IMR-90 (cell line): ENCODE measurements around the gene NUP62CL. TPM values are rescaled to one million over a fixed set of nuclear protein-coding genes. Genes with fewer than 3 reads are reported as not detected.

Experiments used
- ATAC-seq: fragments of 200-7000 bp; cut with Tn5 transposase; 2 replicates; pipeline ENCODE4 v1.9.1; 2020; ENCODE audit warnings: low read depth, mild to moderate bottlenecking, moderate library complexity
- BruUV-seq: library from RNA; stranded (reverse); fragments of 400-500 nt; replicated peaks from 2 replicates; lab custom pipeline; 2021; lab: Mats Ljungman, UMichigan
- CTCF ChIA-PET: fragments of 300-600 bp; formaldehyde crosslinking; extraction: SDS; loops from one replicate; lab custom pipeline; 2021; ENCODE audit warnings: antibody characterized with exemption; lab: Yijun Ruan, JAX
- POLR2A ChIA-PET: fragments of 300-600 bp; sonication (Branson Sonifier 250); formaldehyde crosslinking; loops from one replicate; lab custom pipeline; 2022; ENCODE audit warnings: antibody characterized with exemption; ENCODE audit not compliant: unreplicated experiment; lab: Charles Lee
- DNase-seq: peaks from one replicate; pipeline ENCODE4 v3.0.0; 2013
- H2AFZ ChIP-seq: replicated peaks from 2 replicates; pipeline ENCODE3; 2013; ENCODE audit warnings: low read length, mild to moderate bottlenecking; ENCODE audit not compliant: poor library complexity
- H2AK5ac ChIP-seq: 2 replicates; pipeline ENCODE4 v1.6.1; 2013; ENCODE audit warnings: low read depth, low read length, inconsistent platforms
- H2AK9ac ChIP-seq: replicated peaks from 2 replicates; pipeline ENCODE3; 2013; ENCODE audit warnings: mild to moderate bottlenecking, low read depth, low read length, moderate library complexity; ENCODE audit not compliant: poor library complexity
- H2BK120ac ChIP-seq: 2 replicates; pipeline ENCODE4 v1.6.1; 2013; ENCODE audit warnings: low read depth, low read length, inconsistent platforms
- H2BK15ac ChIP-seq: 3 replicates; pipeline ENCODE4 v1.6.1; 2013; ENCODE audit warnings: low read depth, low read length, inconsistent platforms
- H2BK20ac ChIP-seq: 2 replicates; pipeline ENCODE4 v1.6.1; 2013; ENCODE audit warnings: low read depth, mild to moderate bottlenecking, inconsistent platforms, low read length, moderate library complexity
- H2BK5ac ChIP-seq: 2 replicates; pipeline ENCODE4 v1.6.1; 2013; ENCODE audit warnings: mild to moderate bottlenecking, low read depth, low read length, inconsistent platforms; ENCODE audit not compliant: poor library complexity, severe bottlenecking
- H3K14ac ChIP-seq: replicated peaks from 2 replicates; pipeline ENCODE4 v1.6.1; 2013; ENCODE audit warnings: low read depth, low read length, inconsistent platforms
- H3K18ac ChIP-seq: 2 replicates; pipeline ENCODE4 v1.6.1; 2013; ENCODE audit warnings: low read depth, low read length, control low read depth
- H3K23ac ChIP-seq: 2 replicates; pipeline ENCODE4 v1.6.1; 2013; ENCODE audit warnings: low read depth, low read length, inconsistent platforms
- H3K27ac ChIP-seq: 2 replicates; pipeline ENCODE4 v1.5.1; 2013; ENCODE audit warnings: mild to moderate bottlenecking, control low read depth, low read length; ENCODE audit not compliant: insufficient read depth
- H3K27me3 ChIP-seq: 2 replicates; pipeline ENCODE4 v1.6.1; 2013; ENCODE audit warnings: low read length; ENCODE audit not compliant: control insufficient read depth, insufficient read depth
- H3K36me3 ChIP-seq: 2 replicates; pipeline ENCODE4 v1.6.1; 2013; ENCODE audit warnings: low read length, mixed read lengths; ENCODE audit not compliant: control insufficient read depth, insufficient read depth
- H3K4ac ChIP-seq: 2 replicates; pipeline ENCODE4 v1.6.1; 2013; ENCODE audit warnings: low read depth, low read length, inconsistent platforms
- H3K4me1 ChIP-seq: 2 replicates; pipeline ENCODE4 v1.6.1; 2013; ENCODE audit warnings: low read length, mixed read lengths; ENCODE audit not compliant: control insufficient read depth, insufficient read depth
- H3K4me2 ChIP-seq: 2 replicates; pipeline ENCODE4 v1.6.1; 2013; ENCODE audit warnings: low read depth, mild to moderate bottlenecking, control low read depth, low read length, moderate library complexity
- H3K4me3 ChIP-seq: 2 replicates; pipeline ENCODE4 v1.5.1; 2013; ENCODE audit warnings: low read depth, mild to moderate bottlenecking, control low read depth, low read length, moderate library complexity; ENCODE audit not compliant: insufficient read depth
- H3K56ac ChIP-seq: 2 replicates; pipeline ENCODE4 v1.6.1; 2013; ENCODE audit warnings: low read length, inconsistent platforms; ENCODE audit not compliant: insufficient read depth; ENCODE audit errors: extremely low read depth
- H3K79me1 ChIP-seq, 2 experiments: 2 replicates each; pipeline ENCODE4 v1.6.1; 2013; ENCODE audit warnings: low read length in 2 of 2, inconsistent platforms in 1 of 2, low read depth in 1 of 2
- H3K9ac ChIP-seq: 2 replicates; pipeline ENCODE4 v1.6.1; 2013; ENCODE audit warnings: low read depth, low read length, control low read depth
- H3K9me1 ChIP-seq: 2 replicates; pipeline ENCODE4 v1.6.1; 2013; ENCODE audit warnings: low read length, inconsistent platforms; ENCODE audit not compliant: insufficient read depth
- H3K9me3 ChIP-seq: 2 replicates; pipeline ENCODE4 v1.6.1; 2013; ENCODE audit warnings: low read length; ENCODE audit not compliant: control insufficient read depth, insufficient read depth
- H4K20me1 ChIP-seq: 2 replicates; pipeline ENCODE4 v1.6.1; 2013; ENCODE audit warnings: low read length, inconsistent platforms; ENCODE audit not compliant: insufficient read depth
- H4K5ac ChIP-seq: 2 replicates; pipeline ENCODE4 v1.6.1; 2013; ENCODE audit warnings: mild to moderate bottlenecking, low read depth, low read length, control low read depth
- H4K8ac ChIP-seq, 2 experiments: 2 replicates each; pipeline ENCODE4 v1.6.1; 2013; ENCODE audit warnings: low read depth in 2 of 2, low read length in 2 of 2, control low read depth in 1 of 2, inconsistent platforms in 1 of 2
- H4K91ac ChIP-seq: 2 replicates; pipeline ENCODE4 v1.6.1; 2013; ENCODE audit warnings: low read depth, low read length, inconsistent platforms; ENCODE audit not compliant: insufficient read depth
- MAZ ChIP-seq: IDR thresholded peaks from 2 replicates; pipeline ENCODE4 v1.6.1; 2012; ENCODE audit warnings: low read depth, mild to moderate bottlenecking, low read length, improper control_type of control experiment, moderate library complexity, borderline replicate concordance
- NFE2L2 ChIP-seq: fragments of 150-350 bp; IDR thresholded peaks from 2 replicates; pipeline ENCODE4 v1.6.1; 2016; ENCODE audit warnings: low read depth, mild to moderate bottlenecking, low read length
- RAD21 ChIP-seq: IDR thresholded peaks from 2 replicates; pipeline ENCODE4 v1.6.1; 2012; ENCODE audit warnings: low read length, improper control_type of control experiment
- RCOR1 ChIP-seq: IDR thresholded peaks from 2 replicates; pipeline ENCODE4 v1.6.1; 2012; ENCODE audit warnings: mild to moderate bottlenecking, low read length, improper control_type of control experiment; ENCODE audit not compliant: insufficient replicate concordance
- USF2 ChIP-seq: fragments of 150-350 bp; IDR thresholded peaks from 2 replicates; pipeline ENCODE4 v1.6.1; 2017; ENCODE audit warnings: mild to moderate bottlenecking, antibody characterized with exemption, low read length, low read depth
- dilution Hi-C: fragments of 300-500 bp; cut with HindIII; formaldehyde crosslinking; loops from one replicate; pipeline ENCODE4 v1.14.3; 2018; ENCODE audit warnings: low sequenced_read_pairs; ENCODE audit not compliant: unreplicated experiment
- in situ Hi-C: fragments of 300-500 bp; cut with MboI; formaldehyde crosslinking; loops from 3 replicates; pipeline ENCODE4 v1.14.3; 2019; ENCODE audit warnings: low sequenced_read_pairs, inconsistent platforms, mixed read lengths
- intact Hi-C: fragments of 100-400 bp; cut with micrococcal nuclease; formaldehyde crosslinking; loops from 2 replicates; pipeline ENCODE4 v1.10.0; 2022
- polyA plus RNA-seq, 3 experiments: library from polyadenylated mRNA; depleted of rRNA; stranded (reverse); fragments of >200 nt; gene quantifications; 2 replicates each; pipeline ENCODE4 v1.2.3, GENCODE V29; 2012; ENCODE audit warnings: low replicate concordance in 1 of 3
- total RNA-seq: library from RNA; depleted of rRNA; stranded (reverse); fragments of >200 nt; gene quantifications from 2 replicates; pipeline ENCODE4 v1.2.3, GENCODE V29; 2012

Gene NUP62CL
- total and polyA plus RNA-seq, 2 of the 4 experiments (the other 2 are of a cell fraction) = not detected

GRCh38 chrX:107123750-107124149 is 82.5 kb downstream of the NUP62CL start:
- Histone ChIP-seq H2AFZ (no peak overlapping the region), H3K79me1 (no peaks in the 10 kb centered on the region), H3K56ac (no peak overlapping the region), H2BK20ac (no peak overlapping the region), H3K9me1 (peaks cover 3% of the 10 kb centered on the region), H3K4me1 (no peaks in the 10 kb centered on the region; the same call in 1 of the 2 replicates), H2BK120ac (no peak overlapping the region), H3K27ac (no peak overlapping the region), H3K4ac (no peak overlapping the region), H2AK5ac (no peak overlapping the region), H3K27me3 (peaks cover 5% of the 10 kb centered on the region), H3K18ac (no peak overlapping the region), H3K36me3 (no peaks in the 10 kb centered on the region), H2BK15ac (no peak overlapping the region), H4K91ac (no peak overlapping the region), H4K5ac (no peak overlapping the region), H3K23ac (no peak overlapping the region), H2BK5ac (no peak overlapping the region), H3K14ac (no peak overlapping the region), H3K9ac (no peak overlapping the region), H4K8ac (no peak overlapping the region), H4K20me1 (no peaks in the 10 kb centered on the region), H3K4me2 (no peak overlapping the region), H3K4me3 (no peak overlapping the region), H3K9me3 (no peaks in the 10 kb centered on the region), H2AK9ac (no peak overlapping the region)
- dilution Hi-C loops = no loop called here
- TF ChIP-seq MAZ = no peak
- no peak for TF ChIP-seq USF2
- TF ChIP-seq RAD21 = no peak
- TF ChIP-seq RCOR1 = no peak
- no peak for TF ChIP-seq NFE2L2
- in situ Hi-C loops = no loop called here
- no peak for DNase-seq
- ChIA-PET POLR2A (no interaction called here), CTCF (no interaction called here)
- intact Hi-C loops = no loop called here
- no TSS peak for BruUV-seq
- ATAC-seq = no peak
